ENCODE measurements around the gene GPC6. TPM values are rescaled to one million over a fixed set of nuclear protein-coding genes. Genes with fewer than 3 reads are reported as not detected.

GPC6 gene
- total RNA-seq, 1 experiment from 2014 or later = 0.22 TPM

DNA sequence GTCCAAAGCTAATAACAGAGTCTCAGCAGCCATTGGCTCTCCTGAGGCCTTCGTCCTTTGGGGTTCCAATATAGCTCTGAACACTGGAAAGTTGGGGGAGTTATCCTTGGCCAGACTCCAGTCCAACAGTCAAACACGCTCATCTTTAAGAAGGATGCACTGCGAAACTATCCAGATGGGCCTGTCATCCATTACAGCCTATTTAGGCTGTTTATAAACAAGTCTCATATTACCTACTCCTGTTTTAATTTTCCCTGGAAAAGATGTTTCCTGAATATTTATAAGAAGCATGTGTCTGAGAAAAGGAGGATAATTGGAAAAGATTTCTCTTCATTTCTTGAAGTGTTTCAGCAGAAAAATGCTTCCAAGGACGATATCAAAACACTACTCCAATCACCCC, 1082.2 kb downstream of the GPC6 start:
- ChIA-PET POLR2A (no interaction called here), RAD21 (ENCODE audit: low non-redundant PET in 1 of 2, low total read pairs in 2 of 2, uncharacterized antibody in 2 of 2, unreplicated experiment in 2 of 2) (no interaction called here), CTCF (no interaction called here)
- Histone ChIP-seq H4K20me1 (ENCODE audit: insufficient read depth) (no peaks in the 10 kb centered on the region), H3K27ac (ENCODE audit: low read depth, low read length) (no peak overlapping the region), H3K9ac (ENCODE audit: low read length) (no peak overlapping the region), H2AFZ (ENCODE audit: low read depth, low read length, poor library complexity, severe bottlenecking) (no peak overlapping the region), H3K4me2 (ENCODE audit: low read length) (no peak overlapping the region), H3K9me3 (ENCODE audit: control insufficient read depth in 1 of 2, insufficient read depth in 1 of 2, low read depth in 1 of 2, low read length in 2 of 2) (no peaks in the 10 kb centered on the region), H3K4me1 (ENCODE audit: control insufficient read depth in 1 of 2, insufficient read depth in 2 of 2, low read length in 2 of 2) (no peaks in the 10 kb centered on the region), H3K9me2 (ENCODE audit: insufficient read depth) (no peaks in the 10 kb centered on the region), H3K27me3 (ENCODE audit: insufficient read depth, low read length) (no peaks in the 10 kb centered on the region), H3K4me3 (replicated peaks in 1 of 2; ENCODE audit: low read depth in 1 of 2, low read length in 2 of 2) (no peak overlapping the region), H3K36me3 (ENCODE audit: control insufficient read depth in 1 of 2, insufficient read depth in 2 of 2, low read length in 2 of 2) (no peaks in the 10 kb centered on the region), H3K79me2 (ENCODE audit: insufficient read depth, low read length) (no peaks in the 10 kb centered on the region)
- DNase-seq (ENCODE audit: low read depth, low spot score) = no peak
- BruUV-seq (replicated peaks) = no TSS peak
- intact Hi-C loops (cut with micrococcal nuclease) = no loop called here
- TF ChIP-seq, protein P1, sequence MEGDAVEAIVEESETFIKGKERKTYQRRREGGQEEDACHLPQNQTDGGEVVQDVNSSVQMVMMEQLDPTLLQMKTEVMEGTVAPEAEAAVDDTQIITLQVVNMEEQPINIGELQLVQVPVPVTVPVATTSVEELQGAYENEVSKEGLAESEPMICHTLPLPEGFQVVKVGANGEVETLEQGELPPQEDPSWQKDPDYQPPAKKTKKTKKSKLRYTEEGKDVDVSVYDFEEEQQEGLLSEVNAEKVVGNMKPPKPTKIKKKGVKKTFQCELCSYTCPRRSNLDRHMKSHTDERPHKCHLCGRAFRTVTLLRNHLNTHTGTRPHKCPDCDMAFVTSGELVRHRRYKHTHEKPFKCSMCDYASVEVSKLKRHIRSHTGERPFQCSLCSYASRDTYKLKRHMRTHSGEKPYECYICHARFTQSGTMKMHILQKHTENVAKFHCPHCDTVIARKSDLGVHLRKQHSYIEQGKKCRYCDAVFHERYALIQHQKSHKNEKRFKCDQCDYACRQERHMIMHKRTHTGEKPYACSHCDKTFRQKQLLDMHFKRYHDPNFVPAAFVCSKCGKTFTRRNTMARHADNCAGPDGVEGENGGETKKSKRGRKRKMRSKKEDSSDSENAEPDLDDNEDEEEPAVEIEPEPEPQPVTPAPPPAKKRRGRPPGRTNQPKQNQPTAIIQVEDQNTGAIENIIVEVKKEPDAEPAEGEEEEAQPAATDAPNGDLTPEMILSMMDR (IDR thresholded peaks at IDR 0.05 in 2 of 3, conservative IDR thresholded peaks at IDR 0.05 in 1 of 3; ENCODE audit: borderline replicate concordance in 1 of 3, insufficient read depth in 1 of 3, low read depth in 2 of 3, low read length in 2 of 3) = no peak
- TF ChIP-seq CBX3 (IDR thresholded peaks at IDR 0.05; ENCODE audit: low read depth) = no peak
- no peak for TF ChIP-seq ATF3 (IDR thresholded peaks at IDR 0.05)
- no peak for TF ChIP-seq FOSL1 (IDR thresholded peaks at IDR 0.05; ENCODE audit: low read depth)
- no peak for TF ChIP-seq YY1 (IDR thresholded peaks at IDR 0.05; ENCODE audit: extremely low read depth, insufficient replicate concordance, low read depth, low read length)
- TF ChIP-seq RAD21 (IDR thresholded peaks at IDR 0.05; ENCODE audit: low read depth) = no peak
- no peak for TF ChIP-seq EGR1 (IDR thresholded peaks at IDR 0.05; ENCODE audit: low read depth)
- TF ChIP-seq JUND (IDR thresholded peaks at IDR 0.05) = no peak
- no peak for TF ChIP-seq CEBPB (IDR thresholded peaks at IDR 0.05; ENCODE audit: low read depth)
- no peak for TF ChIP-seq ZNF274 (IDR thresholded peaks at IDR 0.05; ENCODE audit: low read depth, low read length)
- ATAC-seq = no peak
